Measurements from ENCODE around the gene SDR39U1.
A peak's percentile ranks its signal among the peaks of the same experiment; 100 is the strongest.

The SDR39U1 gene

DNA sequence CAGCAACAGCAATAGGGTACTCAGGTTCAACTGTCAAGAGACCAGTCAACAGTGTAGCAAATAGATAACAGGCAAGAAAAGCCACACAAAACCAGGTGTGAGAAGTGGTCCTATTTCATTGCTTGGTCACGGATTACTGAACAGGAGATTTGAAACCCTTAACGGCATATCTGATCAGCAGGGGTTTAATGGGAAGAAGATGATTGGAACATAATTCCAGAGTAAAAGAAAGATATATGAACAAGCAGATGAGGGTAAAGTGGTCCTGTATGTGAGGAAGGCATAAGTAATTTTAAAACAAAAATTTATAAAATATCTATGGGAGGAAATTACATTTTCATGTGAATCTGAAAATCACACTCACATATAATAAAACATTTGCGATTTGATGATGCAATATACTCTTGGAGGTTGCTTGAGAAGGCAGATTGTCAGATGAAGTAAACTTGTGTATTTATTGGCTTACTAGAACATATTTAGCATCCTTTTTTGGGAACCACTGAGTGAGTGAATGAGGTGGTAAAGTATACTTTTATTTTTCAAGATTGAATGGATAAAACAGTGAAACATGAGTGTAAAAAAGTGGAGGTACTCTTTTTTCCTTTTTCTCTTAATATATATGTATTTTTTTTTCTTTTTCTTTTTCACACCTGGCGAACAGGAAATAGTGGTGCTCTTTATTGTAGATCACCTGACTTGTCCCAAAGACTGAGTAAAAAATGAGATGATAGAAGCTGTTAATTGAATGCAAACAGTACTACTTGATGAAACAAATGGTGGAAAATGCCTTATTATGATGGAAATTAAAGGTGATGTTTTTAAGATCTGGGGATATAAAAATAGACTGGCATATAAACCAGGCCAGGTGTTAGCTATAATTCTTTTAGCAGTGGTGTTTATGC is 21.6 kb upstream of the SDR39U1 start (continued):
- TF ChIP-seq, protein P1, sequence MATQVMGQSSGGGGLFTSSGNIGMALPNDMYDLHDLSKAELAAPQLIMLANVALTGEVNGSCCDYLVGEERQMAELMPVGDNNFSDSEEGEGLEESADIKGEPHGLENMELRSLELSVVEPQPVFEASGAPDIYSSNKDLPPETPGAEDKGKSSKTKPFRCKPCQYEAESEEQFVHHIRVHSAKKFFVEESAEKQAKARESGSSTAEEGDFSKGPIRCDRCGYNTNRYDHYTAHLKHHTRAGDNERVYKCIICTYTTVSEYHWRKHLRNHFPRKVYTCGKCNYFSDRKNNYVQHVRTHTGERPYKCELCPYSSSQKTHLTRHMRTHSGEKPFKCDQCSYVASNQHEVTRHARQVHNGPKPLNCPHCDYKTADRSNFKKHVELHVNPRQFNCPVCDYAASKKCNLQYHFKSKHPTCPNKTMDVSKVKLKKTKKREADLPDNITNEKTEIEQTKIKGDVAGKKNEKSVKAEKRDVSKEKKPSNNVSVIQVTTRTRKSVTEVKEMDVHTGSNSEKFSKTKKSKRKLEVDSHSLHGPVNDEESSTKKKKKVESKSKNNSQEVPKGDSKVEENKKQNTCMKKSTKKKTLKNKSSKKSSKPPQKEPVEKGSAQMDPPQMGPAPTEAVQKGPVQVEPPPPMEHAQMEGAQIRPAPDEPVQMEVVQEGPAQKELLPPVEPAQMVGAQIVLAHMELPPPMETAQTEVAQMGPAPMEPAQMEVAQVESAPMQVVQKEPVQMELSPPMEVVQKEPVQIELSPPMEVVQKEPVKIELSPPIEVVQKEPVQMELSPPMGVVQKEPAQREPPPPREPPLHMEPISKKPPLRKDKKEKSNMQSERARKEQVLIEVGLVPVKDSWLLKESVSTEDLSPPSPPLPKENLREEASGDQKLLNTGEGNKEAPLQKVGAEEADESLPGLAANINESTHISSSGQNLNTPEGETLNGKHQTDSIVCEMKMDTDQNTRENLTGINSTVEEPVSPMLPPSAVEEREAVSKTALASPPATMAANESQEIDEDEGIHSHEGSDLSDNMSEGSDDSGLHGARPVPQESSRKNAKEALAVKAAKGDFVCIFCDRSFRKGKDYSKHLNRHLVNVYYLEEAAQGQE (tag by site-specific recombination; IDR thresholded peaks at IDR 0.05): no peak
- no peak for TF ChIP-seq ZNF791 (tag by site-specific recombination; IDR thresholded peaks at IDR 0.05)
- TF ChIP-seq SCRT1 (tag by site-specific recombination; IDR thresholded peaks at IDR 0.05; ENCODE audit: borderline replicate concordance): peak; percentile 74
- 0 out of 2 replicates have a peak, but pooled peaks have one; percentile 32 for TF ChIP-seq ZNF843 (tag by site-specific recombination; IDR thresholded peaks at IDR 0.05)
- TF ChIP-seq ZBTB17 (tag by site-specific recombination; IDR thresholded peaks at IDR 0.05): 0 out of 2 replicates have a peak, but pooled peaks have one; percentile 14
- TF ChIP-seq MEIS1 (CRISPR knock-in tag; IDR thresholded peaks at IDR 0.05; ENCODE audit: borderline replicate concordance): no peak
- TF ChIP-seq ZNF558 (tag by site-specific recombination; IDR thresholded peaks at IDR 0.05): no peak
- TF ChIP-seq ZXDB (tag by site-specific recombination; IDR thresholded peaks at IDR 0.05): no peak
- TF ChIP-seq ZNF610 (tag by site-specific recombination; IDR thresholded peaks at IDR 0.05; ENCODE audit: borderline replicate concordance): 0 out of 2 replicates have a peak, but pooled peaks have one; percentile 29
- peak; percentile 98 for TF ChIP-seq FEZF1 (tag by site-specific recombination; IDR thresholded peaks at IDR 0.05)
- TF ChIP-seq ZNF701 (tag by site-specific recombination; IDR thresholded peaks at IDR 0.05): no peak
- TF ChIP-seq MZF1 (tag by site-specific recombination; IDR thresholded peaks at IDR 0.05; ENCODE audit: borderline replicate concordance): no peak
- TF ChIP-seq ZNF423 (tag by site-specific recombination; IDR thresholded peaks at IDR 0.05): no peak

DNA sequence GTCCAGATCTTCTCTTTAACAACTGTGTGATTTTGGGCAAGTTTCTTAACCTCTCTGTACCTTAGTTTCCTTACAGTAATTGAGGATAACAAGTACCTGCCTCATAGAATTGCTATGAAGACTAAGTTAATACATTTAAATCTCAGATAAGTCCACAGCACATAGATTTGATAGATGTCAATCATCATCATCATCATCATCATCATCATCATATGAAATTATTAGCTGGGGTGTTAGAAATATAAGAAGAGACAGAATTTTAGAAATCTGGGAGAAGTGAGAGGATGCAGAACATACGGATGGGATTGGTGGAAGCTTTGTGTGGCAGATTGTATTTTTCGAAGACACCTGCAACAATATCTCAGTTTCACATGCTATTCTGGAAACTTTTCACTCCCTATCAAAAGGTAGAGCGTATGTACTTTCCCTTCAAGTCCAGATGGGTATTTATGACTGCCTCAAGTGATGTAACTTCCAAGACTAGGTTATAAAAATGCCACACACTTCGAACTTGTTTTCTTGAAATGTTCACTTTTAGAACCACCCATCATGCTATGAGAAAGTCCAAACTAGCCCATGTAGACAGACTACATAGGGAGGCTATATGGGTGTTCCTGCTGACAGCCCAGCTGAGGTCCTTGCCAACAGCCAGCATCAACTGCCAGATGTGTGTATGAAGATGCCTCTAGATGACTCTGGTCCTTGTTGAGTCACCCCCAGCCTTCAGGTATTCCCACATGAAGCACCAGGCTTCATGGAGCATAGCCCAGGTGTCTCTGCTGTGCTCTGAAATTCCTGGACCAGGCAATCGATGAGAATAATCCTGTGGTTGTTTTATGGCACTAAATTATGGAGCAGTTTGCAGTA is 20.7 kb upstream of the SDR39U1 start:
- Histone ChIP-seq H3K4me1 (ENCODE audit: control insufficient read depth, insufficient read depth, low read length) (0 out of 2 replicates have a peak, but pooled peaks cover 2% of the 10 kb centered on the region), H3K27ac (ENCODE audit: extremely low read depth, low read depth, low read length) (no peak overlapping the region), H3K4me3 (ENCODE audit: low read depth, low read length) (no peak overlapping the region), H3K36me3 (ENCODE audit: control insufficient read depth in 2 of 2, insufficient read depth in 1 of 2, low read length in 2 of 2) (no peaks in the 10 kb centered on the region), H3K9me3 (ENCODE audit: control insufficient read depth, insufficient read depth, low read depth, low read length) (no peaks in the 10 kb centered on the region)
- ChIA-PET POLR2A (no interaction called here), CTCF (interaction anchor here (0.6 kb wide), 1 partner anchor 145 kb away, joined by 3 read pairs; no protein-coding TSS in a partner anchor)
- no peak for TF ChIP-seq OVOL3 (tag by site-specific recombination; IDR thresholded peaks at IDR 0.05)
- no peak for TF ChIP-seq GLI2 (tag by site-specific recombination; IDR thresholded peaks at IDR 0.05; ENCODE audit: borderline replicate concordance, low read depth)
- TF ChIP-seq, protein P2, sequence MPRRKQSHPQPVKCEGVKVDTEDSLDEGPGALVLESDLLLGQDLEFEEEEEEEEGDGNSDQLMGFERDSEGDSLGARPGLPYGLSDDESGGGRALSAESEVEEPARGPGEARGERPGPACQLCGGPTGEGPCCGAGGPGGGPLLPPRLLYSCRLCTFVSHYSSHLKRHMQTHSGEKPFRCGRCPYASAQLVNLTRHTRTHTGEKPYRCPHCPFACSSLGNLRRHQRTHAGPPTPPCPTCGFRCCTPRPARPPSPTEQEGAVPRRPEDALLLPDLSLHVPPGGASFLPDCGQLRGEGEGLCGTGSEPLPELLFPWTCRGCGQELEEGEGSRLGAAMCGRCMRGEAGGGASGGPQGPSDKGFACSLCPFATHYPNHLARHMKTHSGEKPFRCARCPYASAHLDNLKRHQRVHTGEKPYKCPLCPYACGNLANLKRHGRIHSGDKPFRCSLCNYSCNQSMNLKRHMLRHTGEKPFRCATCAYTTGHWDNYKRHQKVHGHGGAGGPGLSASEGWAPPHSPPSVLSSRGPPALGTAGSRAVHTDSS (tag by site-specific recombination; IDR thresholded peaks at IDR 0.05): peak; percentile 79
